Measurements from ENCODE around the gene BIRC2.
A peak's percentile ranks its signal among the peaks of the same experiment; 100 is the strongest.

DNA sequence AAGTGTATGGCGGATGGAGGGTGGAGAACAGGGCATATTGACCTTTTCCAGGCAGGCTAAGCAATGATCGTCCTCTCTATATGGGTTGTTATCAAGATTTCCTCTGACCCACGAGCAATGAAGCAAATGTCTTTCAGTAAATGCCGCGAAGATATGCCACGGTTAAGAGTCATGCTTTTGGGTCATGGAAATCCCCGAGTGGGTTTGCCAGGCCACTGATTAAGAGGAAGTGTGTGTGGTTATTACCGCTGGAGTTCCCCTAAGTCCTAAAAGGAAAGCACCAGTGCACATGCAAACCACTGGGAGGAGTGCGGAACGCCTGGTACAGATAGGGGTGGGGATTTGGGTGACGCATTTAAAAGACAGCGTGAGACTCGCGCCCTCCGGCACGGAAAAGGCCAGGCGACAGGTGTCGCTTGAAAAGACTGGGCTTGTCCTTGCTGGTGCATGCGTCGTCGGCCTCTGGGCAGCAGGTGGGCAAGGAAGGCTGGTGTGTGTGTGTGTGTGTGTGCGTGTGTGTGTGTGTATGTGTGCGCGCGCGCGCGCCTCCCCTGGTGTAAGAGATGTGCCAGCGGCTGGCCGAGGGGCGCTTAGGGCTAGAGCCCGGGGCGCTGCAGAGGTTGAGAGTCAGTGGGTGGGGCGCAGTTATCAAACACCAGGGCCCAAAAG, 29.8 kb upstream of the BIRC2 start, which contains the start of gene BIRC3:
- TF ChIP-seq ZFX (IDR thresholded peaks at IDR 0.05; ENCODE audit: borderline replicate concordance), result no peak
- TF ChIP-seq, protein P1, sequence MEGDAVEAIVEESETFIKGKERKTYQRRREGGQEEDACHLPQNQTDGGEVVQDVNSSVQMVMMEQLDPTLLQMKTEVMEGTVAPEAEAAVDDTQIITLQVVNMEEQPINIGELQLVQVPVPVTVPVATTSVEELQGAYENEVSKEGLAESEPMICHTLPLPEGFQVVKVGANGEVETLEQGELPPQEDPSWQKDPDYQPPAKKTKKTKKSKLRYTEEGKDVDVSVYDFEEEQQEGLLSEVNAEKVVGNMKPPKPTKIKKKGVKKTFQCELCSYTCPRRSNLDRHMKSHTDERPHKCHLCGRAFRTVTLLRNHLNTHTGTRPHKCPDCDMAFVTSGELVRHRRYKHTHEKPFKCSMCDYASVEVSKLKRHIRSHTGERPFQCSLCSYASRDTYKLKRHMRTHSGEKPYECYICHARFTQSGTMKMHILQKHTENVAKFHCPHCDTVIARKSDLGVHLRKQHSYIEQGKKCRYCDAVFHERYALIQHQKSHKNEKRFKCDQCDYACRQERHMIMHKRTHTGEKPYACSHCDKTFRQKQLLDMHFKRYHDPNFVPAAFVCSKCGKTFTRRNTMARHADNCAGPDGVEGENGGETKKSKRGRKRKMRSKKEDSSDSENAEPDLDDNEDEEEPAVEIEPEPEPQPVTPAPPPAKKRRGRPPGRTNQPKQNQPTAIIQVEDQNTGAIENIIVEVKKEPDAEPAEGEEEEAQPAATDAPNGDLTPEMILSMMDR (IDR thresholded peaks at IDR 0.05), result peak; percentile 60
